Vagina (tissue), 2 donors: ENCODE results near the gene NDUFAF5.

Experiments used
- CTCF ChIP-seq, 3 experiments: fragments of 450-650 bp in 2 of 3; fragments of 200-600 bp in 1 of 3; sonication (generic) in 1 of 3; IDR thresholded peaks; one replicate each; pipeline ENCODE4 v1.5.1; 2017 to 2019; ENCODE audit warnings: antibody characterized with exemption in 3 of 3, mild to moderate bottlenecking in 2 of 3, moderate library complexity in 2 of 3
- POLR2AphosphoS5 ChIP-seq, 2 donors: sonication (generic); formaldehyde crosslinking; IDR thresholded peaks; one replicate each; pipeline ENCODE4 v1.9.0; 2017; ENCODE audit warnings: antibody characterized with exemption in 2 of 2, mild to moderate bottlenecking in 2 of 2, low read depth in 1 of 2; ENCODE audit not compliant: insufficient read depth in 1 of 2

DNA sequence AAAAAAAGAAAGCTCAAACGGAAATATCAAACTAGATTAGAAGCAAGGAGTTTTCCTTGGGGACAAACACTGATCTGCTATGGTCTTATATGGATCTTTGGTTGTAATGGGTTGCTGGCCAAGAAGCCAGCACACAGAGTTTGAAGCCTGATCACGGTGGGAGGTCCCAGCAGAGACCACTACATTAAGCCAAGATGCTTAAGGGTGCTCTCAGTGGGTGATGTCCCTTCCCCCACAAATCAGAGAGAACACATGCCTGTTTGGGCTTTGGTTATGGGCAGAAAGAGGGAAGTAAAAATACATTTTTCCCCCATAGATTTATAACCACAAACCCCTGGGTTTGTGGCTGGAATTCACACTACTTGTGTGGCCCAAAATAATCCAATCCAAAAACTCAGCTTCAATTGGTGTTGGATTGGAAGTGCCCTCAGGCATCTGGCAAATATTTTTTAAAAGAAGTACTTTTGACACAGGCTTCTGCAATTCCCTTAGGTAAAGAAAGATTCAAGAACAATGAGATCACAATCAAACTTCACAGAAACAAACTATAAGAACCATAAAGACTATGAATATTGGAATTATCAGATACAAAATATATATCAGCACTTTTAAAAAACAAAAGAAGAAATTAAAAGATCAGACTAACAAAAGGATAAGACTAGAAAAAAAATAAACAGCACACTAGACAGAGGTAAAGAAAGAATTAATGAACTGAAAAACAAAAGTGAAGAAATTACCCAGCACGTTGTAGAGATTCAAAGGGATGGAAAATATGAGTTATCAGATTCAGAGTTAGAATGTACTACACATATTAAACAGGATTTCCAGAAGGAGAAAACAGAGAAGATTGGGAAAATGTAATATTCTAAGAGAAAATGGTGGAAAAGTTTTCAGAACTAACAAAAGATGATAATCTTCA lies 44.8 kb upstream of the NDUFAF5 start:
- TF ChIP-seq CTCF (IDR thresholded peaks at IDR 0.05) (no peak), POLR2AphosphoS5 (IDR thresholded peaks at IDR 0.05; ENCODE audit: insufficient read depth in 1 of 2, low read depth in 1 of 2) (no peak)
